IPS-NIHi7 (cell line): Measurements from ENCODE around the gene MAGOH.
"Not testable (repeated sequence)": the region's sequence is repeated elsewhere in the genome, so short reads cannot be mapped to it uniquely, and the experiment has no call there.

ENCODE experiments used
- DNase-seq: peaks from one replicate; pipeline ENCODE4 v3.0.0; 2012; ENCODE audit warnings: mixed read lengths; ENCODE audit errors: extremely low spot score

MAGOH gene

GRCh38 chr1:53220171-53220961 lies 18.0 kb downstream of the MAGOH start, which contains the start of gene CZIB:
CZIB (minus strand) TSS chr1:53220634; CDS start chr1:53220575, 59 bp downstream.
- peak; percentile 97 for DNase-seq

- DNase-seq, result no peak
Measured at GRCh38 chr1:53219711-53220110, 18.6 kb downstream of the MAGOH start.

GRCh38 chr1:53218201-53218600 lies 20.1 kb downstream of the MAGOH start:
- no peak for DNase-seq

GRCh38 chr1:53214376-53214940 lies 23.9 kb downstream of the MAGOH start:
- no peak for DNase-seq

GRCh38 chr1:53210954-53211353 lies 27.4 kb downstream of the MAGOH start:
- no peak for DNase-seq

- no peak for DNase-seq
Measured at GRCh38 chr1:53210352-53210751, 28.0 kb downstream of the MAGOH start.

GRCh38 chr1:53207726-53208125 lies 30.6 kb downstream of the MAGOH start:
- no peak for DNase-seq

GRCh38 chr1:53206735-53207379 lies 31.5 kb downstream of the MAGOH start:
- DNase-seq, result no peak

GRCh38 chr1:53206083-53206685 lies 32.1 kb downstream of the MAGOH start:
- not testable (repeated sequence) for DNase-seq

GRCh38 chr1:53205496-53205895 lies 32.8 kb downstream of the MAGOH start:
- not testable (repeated sequence) for DNase-seq

GRCh38 chr1:53203466-53203865 lies 34.9 kb downstream of the MAGOH start:
- DNase-seq, result no peak

GRCh38 chr1:53198241-53198651 lies 40.1 kb downstream of the MAGOH start:
- no peak for DNase-seq

- DNase-seq, result peak; percentile 31
Measured at GRCh38 chr1:53197291-53198200, 40.8 kb downstream of the MAGOH start.

- peak; percentile 100 for DNase-seq
Measured at GRCh38 chr1:53196485-53197290, 41.6 kb downstream of the MAGOH start, which contains the start of gene CPT2. CPT2 (plus strand) TSS chr1:53196824; CDS start chr1:53196944, 120 bp downstream.

GRCh38 chr1:53196017-53196484 lies 42.3 kb downstream of the MAGOH start:
- no peak for DNase-seq

- DNase-seq, result no peak
Measured at GRCh38 chr1:53195246-53196016, 42.9 kb downstream of the MAGOH start.

- DNase-seq, result no peak
Measured at GRCh38 chr1:53190210-53190611, 48.1 kb downstream of the MAGOH start.

- no peak for DNase-seq
Measured at GRCh38 chr1:53189061-53189460, 49.3 kb downstream of the MAGOH start.

GRCh38 chr1:53188099-53188498 lies 50.2 kb downstream of the MAGOH start:
- no peak for DNase-seq
